DOHH2 (cell line): ENCODE measurements around the gene PRCC.

Experiments
- H3F3A ChIP-seq: fragments of 200-600 bp; sonication (generic), shearing (Covaris generic); 2 replicates; pipeline ENCODE4 v1.6.0; 2016; ENCODE audit warnings: antibody characterized with exemption, mild to moderate bottlenecking; ENCODE audit not compliant: control insufficient read depth, insufficient read depth
- H3K27ac ChIP-seq: fragments of 200-600 bp; sonication (generic); 2 replicates; pipeline ENCODE4 v1.5.1; 2014; ENCODE audit warnings: low read depth, mild to moderate bottlenecking, low read length, moderate library complexity
- H3K27me3 ChIP-seq: fragments of 200-600 bp; sonication (generic); 2 replicates; pipeline ENCODE4 v1.6.1; 2014; ENCODE audit warnings: mild to moderate bottlenecking, low read length, mixed read lengths; ENCODE audit not compliant: control insufficient read depth
- H3K36me3 ChIP-seq: fragments of 200-600 bp; sonication (generic); 2 replicates; pipeline ENCODE4 v1.6.1; 2014; ENCODE audit warnings: mild to moderate bottlenecking, low read length, moderate library complexity, mixed read lengths; ENCODE audit not compliant: control insufficient read depth
- H3K4me1 ChIP-seq: fragments of 200-600 bp; sonication (generic); 2 replicates; pipeline ENCODE4 v1.6.1; 2014; ENCODE audit warnings: mild to moderate bottlenecking, low read length, mixed read lengths; ENCODE audit not compliant: control insufficient read depth
- H3K4me2 ChIP-seq: fragments of 200-600 bp; sonication (generic); 2 replicates; pipeline ENCODE4 v1.6.0; 2014; ENCODE audit warnings: mild to moderate bottlenecking, low read length, moderate library complexity
- H3K4me3 ChIP-seq: fragments of 200-600 bp; sonication (generic); 2 replicates; pipeline ENCODE4 v1.5.1; 2014; ENCODE audit warnings: mild to moderate bottlenecking, low read length, mixed read lengths
- H3K79me2 ChIP-seq: fragments of 200-600 bp; sonication (generic); 2 replicates; pipeline ENCODE4 v1.6.1; 2014; ENCODE audit warnings: mild to moderate bottlenecking, low read length, mixed read lengths; ENCODE audit not compliant: control insufficient read depth
- H3K9me2 ChIP-seq: fragments of 200-600 bp; sonication (generic); replicated peaks from 2 replicates; pipeline ENCODE4 v1.6.1; 2014; ENCODE audit warnings: mild to moderate bottlenecking, low read length, mixed read lengths; ENCODE audit not compliant: control insufficient read depth
- H3K9me3 ChIP-seq: fragments of 200-600 bp; sonication (generic); 2 replicates; pipeline ENCODE4 v1.6.1; 2014; ENCODE audit warnings: antibody characterized with exemption, low read length, mixed read lengths; ENCODE audit not compliant: control insufficient read depth, insufficient read depth
- H4K20me1 ChIP-seq: fragments of 200-600 bp; sonication (generic); 2 replicates; pipeline ENCODE4 v1.6.0; 2014; ENCODE audit warnings: low read depth, mild to moderate bottlenecking, antibody characterized with exemption, low read length, moderate library complexity; ENCODE audit not compliant: control insufficient read depth, insufficient read depth
- CTCF ChIP-seq: fragments of 200-600 bp; sonication (generic); IDR thresholded peaks from one replicate; pipeline ENCODE4 v1.5.1; 2014; ENCODE audit warnings: antibody characterized with exemption, mild to moderate bottlenecking, low read depth, low read length; ENCODE audit not compliant: poor library complexity, severe bottlenecking
- EZH2phosphoT487 ChIP-seq: fragments of 200-600 bp; sonication (generic); IDR thresholded peaks from 2 replicates; pipeline ENCODE4 v1.6.1; 2017; ENCODE audit warnings: borderline replicate concordance, mild to moderate bottlenecking, antibody characterized with exemption, low read length, moderate library complexity, mixed read lengths

PRCC gene

GRCh38 chr1:156813750-156814570 is 46.6 kb downstream of the PRCC start:
- Histone ChIP-seq H3K27ac (no peak overlapping the region), H3F3A (peaks cover 5% of the 10 kb centered on the region), H3K9me2 (no peaks in the 10 kb centered on the region), H3K36me3 (no peaks in the 10 kb centered on the region), H3K4me3 (peak overlapping the region; percentile 58), H3K4me2 (peak overlapping the region; percentile 49), H3K4me1 (peaks cover 27% of the 10 kb centered on the region), H3K27me3 (no peaks in the 10 kb centered on the region), H4K20me1 (no peaks in the 10 kb centered on the region), H3K9me3 (no peaks in the 10 kb centered on the region), H3K79me2 (no peaks in the 10 kb centered on the region)
- peak; percentile 49 for TF ChIP-seq CTCF
- TF ChIP-seq EZH2phosphoT487 = no peak

GRCh38 chr1:156814571-156815260 is 47.4 kb downstream of the PRCC start:
- Histone ChIP-seq H3K79me2 (no peaks in the 10 kb centered on the region), H3K9me2 (no peaks in the 10 kb centered on the region), H3K4me3 (no peak overlapping the region), H3K27ac (no peak overlapping the region), H4K20me1 (no peaks in the 10 kb centered on the region), H3K36me3 (no peaks in the 10 kb centered on the region), H3F3A (peaks cover 5% of the 10 kb centered on the region), H3K27me3 (no peaks in the 10 kb centered on the region), H3K4me2 (peak overlapping the region; percentile 49), H3K9me3 (no peaks in the 10 kb centered on the region), H3K4me1 (peaks cover 27% of the 10 kb centered on the region)
- TF ChIP-seq CTCF (no peak), EZH2phosphoT487 (no peak)

- Histone ChIP-seq H3K79me2 (no peaks in the 10 kb centered on the region), H3F3A (peaks cover 5% of the 10 kb centered on the region), H4K20me1 (no peaks in the 10 kb centered on the region), H3K27ac (no peak overlapping the region), H3K27me3 (no peaks in the 10 kb centered on the region), H3K4me2 (no peak overlapping the region), H3K4me3 (no peak overlapping the region), H3K9me2 (no peaks in the 10 kb centered on the region), H3K9me3 (no peaks in the 10 kb centered on the region), H3K36me3 (no peaks in the 10 kb centered on the region), H3K4me1 (peaks cover 27% of the 10 kb centered on the region)
- no peak for TF ChIP-seq EZH2phosphoT487
- TF ChIP-seq CTCF = no peak
Observed at GRCh38 chr1:156815307-156815826, 48.0 kb downstream of the PRCC start.
